GM19240 (cell line): ENCODE measurements around the gene MAN1A2.
"Not testable (repeated sequence)": the region's sequence is repeated elsewhere in the genome, so short reads cannot be mapped to it uniquely, and the experiment has no call there.

Experiments
- DNase-seq: peaks from one replicate; pipeline ENCODE4 v3.0.0; 2011; ENCODE audit warnings: low spot score; ENCODE audit not compliant: insufficient read length

Gene MAN1A2

GRCh38 chr1:117396636-117397035 is 29.4 kb downstream of the MAN1A2 start:
- no peak for DNase-seq

GRCh38 chr1:117398957-117399356 is 31.7 kb downstream of the MAN1A2 start:
- DNase-seq, result no peak

GRCh38 chr1:117401761-117402160 is 34.5 kb downstream of the MAN1A2 start:
- no peak for DNase-seq

- DNase-seq, result no peak
Measured at GRCh38 chr1:117403597-117403996, 36.3 kb downstream of the MAN1A2 start.

- DNase-seq, result no peak
Measured at GRCh38 chr1:117405042-117405441, 37.8 kb downstream of the MAN1A2 start.

GRCh38 chr1:117412472-117412871 is 45.2 kb downstream of the MAN1A2 start:
- DNase-seq, result no peak

GRCh38 chr1:117413412-117413811 is 46.2 kb downstream of the MAN1A2 start:
- DNase-seq, result no peak

- DNase-seq, result no peak
Measured at GRCh38 chr1:117414943-117415342, 47.7 kb downstream of the MAN1A2 start.

- no peak for DNase-seq
Measured at GRCh38 chr1:117416004-117416403, 48.8 kb downstream of the MAN1A2 start.

GRCh38 chr1:117416546-117417125 is 49.4 kb downstream of the MAN1A2 start:
- no peak for DNase-seq

- DNase-seq, result no peak
Measured at GRCh38 chr1:117425050-117425734, 57.9 kb downstream of the MAN1A2 start.

- DNase-seq, result no peak
Measured at GRCh38 chr1:117427297-117427696, 60.0 kb downstream of the MAN1A2 start.

GRCh38 chr1:117433943-117434342 is 66.7 kb downstream of the MAN1A2 start:
- no peak for DNase-seq

- no peak for DNase-seq
Measured at GRCh38 chr1:117436513-117436912, 69.3 kb downstream of the MAN1A2 start.

GRCh38 chr1:117447661-117448060 is 80.4 kb downstream of the MAN1A2 start:
- DNase-seq, result no peak

GRCh38 chr1:117452216-117452615 is 85.0 kb downstream of the MAN1A2 start:
- no peak for DNase-seq

GRCh38 chr1:117453958-117454357 is 86.7 kb downstream of the MAN1A2 start:
- DNase-seq, result no peak

- not testable (repeated sequence) for DNase-seq
Measured at GRCh38 chr1:117458410-117458809, 91.2 kb downstream of the MAN1A2 start.

- DNase-seq, result no peak
Measured at GRCh38 chr1:117466761-117467160, 99.5 kb downstream of the MAN1A2 start.

GRCh38 chr1:117467336-117467735 is 100.1 kb downstream of the MAN1A2 start:
- DNase-seq, result no peak

- DNase-seq, result no peak
Measured at GRCh38 chr1:117473063-117473462, 105.8 kb downstream of the MAN1A2 start.

- not testable (repeated sequence) for DNase-seq
Measured at GRCh38 chr1:117475495-117475894, 108.2 kb downstream of the MAN1A2 start.

- DNase-seq, result no peak
Measured at GRCh38 chr1:117479086-117479485, 111.8 kb downstream of the MAN1A2 start.
